A549 (cell line): ENCODE measurements around the gene FAH.

ENCODE experiments used
- JUNB ChIP-seq: fragments of >200 bp; sonication (Bioruptor Twin); formaldehyde crosslinking; IDR thresholded peaks from 2 replicates; pipeline ENCODE4 v1.6.1; 2016
- NR3C1 ChIP-seq: fragments of >200 bp; sonication (Bioruptor Twin); formaldehyde crosslinking; IDR thresholded peaks from 3 replicates; pipeline ENCODE4 v1.6.1; 2017
- RFX5 ChIP-seq: fragments of 450-650 bp; IDR thresholded peaks from 2 replicates; pipeline ENCODE4 v1.7.1; 2014; ENCODE audit warnings: antibody characterized with exemption, mild to moderate bottlenecking, moderate library complexity
- TF ChIP-seq, protein P1 (sequence below): fragments of >200 bp; sonication (Bioruptor Twin); formaldehyde crosslinking; IDR thresholded peaks from 3 replicates; pipeline ENCODE4 v1.5.1; 2016

DNA sequence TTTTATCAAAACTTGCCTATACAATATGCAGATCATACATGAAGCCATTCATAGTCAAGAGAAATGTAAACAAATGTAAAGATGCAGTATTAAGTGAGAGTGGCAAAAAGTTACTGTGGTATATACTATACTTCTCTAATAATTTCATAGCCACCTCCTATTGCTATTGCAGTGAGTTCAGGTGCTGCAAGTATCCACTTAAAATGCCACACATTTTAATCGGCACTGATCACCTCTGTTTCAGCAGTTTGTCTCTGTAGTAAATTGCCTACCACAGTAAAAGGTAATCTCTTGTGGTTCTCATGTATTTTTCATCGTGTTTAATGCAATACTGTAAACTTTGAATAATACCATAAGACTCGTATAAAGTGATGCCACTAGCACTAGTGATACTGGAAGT is 20.4 kb upstream of the FAH start:
- TF ChIP-seq, protein P1, sequence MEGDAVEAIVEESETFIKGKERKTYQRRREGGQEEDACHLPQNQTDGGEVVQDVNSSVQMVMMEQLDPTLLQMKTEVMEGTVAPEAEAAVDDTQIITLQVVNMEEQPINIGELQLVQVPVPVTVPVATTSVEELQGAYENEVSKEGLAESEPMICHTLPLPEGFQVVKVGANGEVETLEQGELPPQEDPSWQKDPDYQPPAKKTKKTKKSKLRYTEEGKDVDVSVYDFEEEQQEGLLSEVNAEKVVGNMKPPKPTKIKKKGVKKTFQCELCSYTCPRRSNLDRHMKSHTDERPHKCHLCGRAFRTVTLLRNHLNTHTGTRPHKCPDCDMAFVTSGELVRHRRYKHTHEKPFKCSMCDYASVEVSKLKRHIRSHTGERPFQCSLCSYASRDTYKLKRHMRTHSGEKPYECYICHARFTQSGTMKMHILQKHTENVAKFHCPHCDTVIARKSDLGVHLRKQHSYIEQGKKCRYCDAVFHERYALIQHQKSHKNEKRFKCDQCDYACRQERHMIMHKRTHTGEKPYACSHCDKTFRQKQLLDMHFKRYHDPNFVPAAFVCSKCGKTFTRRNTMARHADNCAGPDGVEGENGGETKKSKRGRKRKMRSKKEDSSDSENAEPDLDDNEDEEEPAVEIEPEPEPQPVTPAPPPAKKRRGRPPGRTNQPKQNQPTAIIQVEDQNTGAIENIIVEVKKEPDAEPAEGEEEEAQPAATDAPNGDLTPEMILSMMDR = no peak
- no peak for TF ChIP-seq JUNB
- no peak for TF ChIP-seq NR3C1
- no peak for TF ChIP-seq RFX5
